ENCODE results near the gene RAPGEF5. TPM values are rescaled to one million over a fixed set of nuclear protein-coding genes. Genes with fewer than 3 reads are reported as not detected.

RAPGEF5 gene
- total and polyA plus RNA-seq, 4 donors: 16.1 to 308 (median 61.4) TPM

DNA sequence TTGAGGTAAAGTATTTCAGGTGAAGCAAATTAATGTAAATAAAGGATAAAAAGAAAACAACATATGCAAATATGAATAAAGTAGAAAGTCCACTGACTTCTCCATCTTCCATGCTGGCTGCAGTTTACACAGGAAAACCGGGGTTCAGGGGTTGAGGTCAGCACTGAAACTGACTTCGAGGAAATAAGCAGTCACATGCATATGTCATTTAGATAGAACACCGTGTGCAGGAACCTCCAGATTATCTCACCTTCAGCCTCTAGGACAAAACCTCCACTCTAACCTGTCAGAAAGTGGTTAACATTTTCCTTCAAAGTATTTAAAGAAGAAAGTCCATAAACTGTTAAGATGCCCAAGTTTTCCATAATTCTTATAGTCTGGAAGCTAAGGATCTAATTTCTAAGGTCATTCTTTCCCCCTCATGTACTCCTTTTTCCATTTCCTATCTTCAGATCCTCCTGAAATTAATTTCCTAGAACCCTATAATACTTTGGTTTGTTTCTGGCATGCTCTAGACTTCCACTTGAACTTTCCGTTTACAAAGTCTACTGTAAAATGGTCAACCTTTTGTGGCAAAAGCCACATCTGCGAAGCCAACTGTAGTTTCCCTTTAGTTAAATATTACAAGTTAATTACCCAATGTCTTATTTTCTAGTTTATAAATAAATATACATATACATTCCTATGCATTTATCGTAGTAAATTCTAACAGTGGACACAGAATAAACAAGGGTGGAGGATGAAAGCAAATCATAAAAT is 173.3 kb downstream of the RAPGEF5 start:
- Histone ChIP-seq H3K27ac (ENCODE audit: low read depth in 1 of 2, low read length in 1 of 2) (no peak overlapping the region), H3K4me3 (no peak overlapping the region), H3K4me1 (ENCODE audit: control insufficient read depth in 5 of 5, insufficient read depth in 5 of 5, low read length in 5 of 5) (peaks cover 0 to 2% (median 0%) of the 10 kb centered on the region in 5 donors), H3K27me3 (ENCODE audit: control insufficient read depth in 3 of 3, insufficient read depth in 3 of 3, low read length in 2 of 3) (no peaks in the 10 kb centered on the region), H3K9ac (ENCODE audit: insufficient read depth in 1 of 2, low read length in 2 of 2) (no peak overlapping the region), H3K9me3 (ENCODE audit: control insufficient read depth in 4 of 4, insufficient read depth in 3 of 4, low read length in 3 of 4) (no peaks in the 10 kb centered on the region), H3K36me3 (ENCODE audit: control insufficient read depth in 4 of 4, insufficient read depth in 4 of 4, low read length in 4 of 4) (peaks cover 0 to 13% (median 5%) of the 10 kb centered on the region in 4 donors)
- no peak for TF ChIP-seq CTCF (IDR thresholded peaks at IDR 0.05; ENCODE audit: control extremely low read depth, extremely low read depth)
- no peak for ATAC-seq (ENCODE audit: insufficient read depth, low FRiP score)
- DNase-seq: no peak
- WGBS, 2 donors: 78 to 80% methylated on average over 6 of the region's 6 CpGs

- peaks cover 0 to 2% (median 0%) of the 10 kb centered on the region in 5 donors for H3K4me1 ChIP-seq (ENCODE audit: control insufficient read depth in 5 of 5, insufficient read depth in 5 of 5, low read length in 5 of 5)
- ATAC-seq (ENCODE audit: insufficient read depth, low FRiP score): no peak
- H3K9ac ChIP-seq (ENCODE audit: insufficient read depth in 1 of 2, low read length in 2 of 2): no peak overlapping the region
- H3K4me3 ChIP-seq: no peak overlapping the region
- no peak for TF ChIP-seq CTCF (IDR thresholded peaks at IDR 0.05; ENCODE audit: control extremely low read depth, extremely low read depth)
- no peaks in the 10 kb centered on the region for H3K9me3 ChIP-seq (ENCODE audit: control insufficient read depth in 4 of 4, insufficient read depth in 3 of 4, low read length in 3 of 4)
- no peak for DNase-seq
- no peaks in the 10 kb centered on the region for H3K27me3 ChIP-seq (ENCODE audit: control insufficient read depth in 3 of 3, insufficient read depth in 3 of 3, low read length in 2 of 3)
- H3K27ac ChIP-seq (ENCODE audit: low read depth in 1 of 2, low read length in 1 of 2): no peak overlapping the region
- 75 to 81% methylated on average over 4 of the region's 4 CpGs for WGBS, 2 donors
- peaks cover 0 to 10% (median 1%) of the 10 kb centered on the region in 4 donors for H3K36me3 ChIP-seq (ENCODE audit: control insufficient read depth in 4 of 4, insufficient read depth in 4 of 4, low read length in 4 of 4)
These were observed 174.8 kb downstream of the RAPGEF5 start for GRCh38 chr7:22182149-22182548.

GRCh38 chr7:22181663-22182062 is 175.3 kb downstream of the RAPGEF5 start:
- H3K4me3 ChIP-seq: no peak overlapping the region
- H3K9me3 ChIP-seq (ENCODE audit: control insufficient read depth in 4 of 4, insufficient read depth in 3 of 4, low read length in 3 of 4): no peaks in the 10 kb centered on the region
- DNase-seq (no peak), ATAC-seq (ENCODE audit: insufficient read depth, low FRiP score) (no peak)
- H3K27me3 ChIP-seq (ENCODE audit: control insufficient read depth in 3 of 3, insufficient read depth in 3 of 3, low read length in 2 of 3): no peaks in the 10 kb centered on the region
- H3K36me3 ChIP-seq (ENCODE audit: control insufficient read depth in 4 of 4, insufficient read depth in 4 of 4, low read length in 4 of 4): peaks cover 0 to 8% (median 0%) of the 10 kb centered on the region in 4 donors
- H3K27ac ChIP-seq (ENCODE audit: low read depth in 1 of 2, low read length in 1 of 2): no peak overlapping the region
- 82 to 93% methylated on average over 1 of the region's 1 CpG for WGBS, 2 donors
- TF ChIP-seq CTCF (IDR thresholded peaks at IDR 0.05; ENCODE audit: control extremely low read depth, extremely low read depth): no peak
- H3K9ac ChIP-seq (ENCODE audit: insufficient read depth in 1 of 2, low read length in 2 of 2): no peak overlapping the region
- H3K4me1 ChIP-seq (ENCODE audit: control insufficient read depth in 5 of 5, insufficient read depth in 5 of 5, low read length in 5 of 5): peaks cover 0 to 2% (median 0%) of the 10 kb centered on the region in 5 donors

Measured in lung (tissue), 12 donors.